Thoracic aorta (tissue), 2 donors: ENCODE measurements around the gene SMCO1. TPM values are rescaled to one million over a fixed set of nuclear protein-coding genes. Genes with fewer than 3 reads are reported as not detected.

Experiments
- total RNA-seq, 2 donors: library from RNA; depleted of rRNA; stranded (reverse); fragments of >200 nt; gene quantifications; one replicate each; pipeline versions ENCODE4 v1.1.0 to v1.2.3, GENCODE V29; 2016

SMCO1 gene
- total RNA-seq, 2 donors from 2014 or later, result not detected

Other genes with a start within 250 kb of the SMCO1 start
- 100 to 1,000 TPM in 1 of 2 donors, 10 to 100 TPM in 1; 64.7 to 102 TPM for gene PCYT1A, start 227.6 kb downstream of the SMCO1 start, total RNA-seq
- gene DYNLT2B, start 197.1 kb downstream of the SMCO1 start, total RNA-seq, result 1 to 10 TPM in 1 of 2 donors, not detected in 1; 4.0 TPM
- gene TM4SF19, start 177.0 kb downstream of the SMCO1 start, total RNA-seq, result not detected
- 10 to 100 TPM; 21.1 to 22.2 TPM for gene UBXN7, start 82.9 kb downstream of the SMCO1 start, total RNA-seq
- gene RNF168, start 11.6 kb downstream of the SMCO1 start, total RNA-seq, result 10 to 100 TPM; 24.0 to 30.8 TPM
- gene WDR53, start 53.2 kb upstream of the SMCO1 start, total RNA-seq, result 1 to 10 TPM; 5.6 to 6.7 TPM
- 1 to 10 TPM; 2.0 to 9.7 TPM for gene FBXO45, start 53.3 kb upstream of the SMCO1 start, total RNA-seq
- 10 to 100 TPM in 1 of 2 donors, 1 to 10 TPM in 1; 4.7 to 17.9 TPM for gene NRROS, start 124.3 kb upstream of the SMCO1 start, total RNA-seq
- gene CEP19, start 196.9 kb upstream of the SMCO1 start, total RNA-seq, result 1 to 10 TPM in 1 of 2 donors, under 1 TPM in 1; 0.42 to 7.3 TPM
- 10 to 100 TPM; 19.3 to 23.4 TPM for gene PIGX, start 197.0 kb upstream of the SMCO1 start, total RNA-seq
- gene PAK2, start 224.5 kb upstream of the SMCO1 start, total RNA-seq, result 10 to 100 TPM; 41.7 to 47.0 TPM